Umbilical cord (tissue), 2 donors: ENCODE measurements around the gene B4GALNT3. TPM values are rescaled to one million over a fixed set of nuclear protein-coding genes. Genes with fewer than 3 reads are reported as not detected.
A peak's percentile ranks its signal among the peaks of the same experiment; 100 is the strongest.

Experiments used
- DNase-seq: peaks from one replicate; pipeline ENCODE4 v3.0.0-alpha.2; 2015; ENCODE audit warnings: low spot score
- total RNA-seq: library from RNA; depleted of rRNA; stranded (reverse); fragments of >200 nt; gene quantifications from one replicate; pipeline ENCODE4 v1.2.3, GENCODE V29; 2014; ENCODE audit warnings: low replicate concordance; ENCODE audit not compliant: insufficient read depth

Gene B4GALNT3
- total RNA-seq, 1 donor from 2014 or later = 6.7 TPM

DNA sequence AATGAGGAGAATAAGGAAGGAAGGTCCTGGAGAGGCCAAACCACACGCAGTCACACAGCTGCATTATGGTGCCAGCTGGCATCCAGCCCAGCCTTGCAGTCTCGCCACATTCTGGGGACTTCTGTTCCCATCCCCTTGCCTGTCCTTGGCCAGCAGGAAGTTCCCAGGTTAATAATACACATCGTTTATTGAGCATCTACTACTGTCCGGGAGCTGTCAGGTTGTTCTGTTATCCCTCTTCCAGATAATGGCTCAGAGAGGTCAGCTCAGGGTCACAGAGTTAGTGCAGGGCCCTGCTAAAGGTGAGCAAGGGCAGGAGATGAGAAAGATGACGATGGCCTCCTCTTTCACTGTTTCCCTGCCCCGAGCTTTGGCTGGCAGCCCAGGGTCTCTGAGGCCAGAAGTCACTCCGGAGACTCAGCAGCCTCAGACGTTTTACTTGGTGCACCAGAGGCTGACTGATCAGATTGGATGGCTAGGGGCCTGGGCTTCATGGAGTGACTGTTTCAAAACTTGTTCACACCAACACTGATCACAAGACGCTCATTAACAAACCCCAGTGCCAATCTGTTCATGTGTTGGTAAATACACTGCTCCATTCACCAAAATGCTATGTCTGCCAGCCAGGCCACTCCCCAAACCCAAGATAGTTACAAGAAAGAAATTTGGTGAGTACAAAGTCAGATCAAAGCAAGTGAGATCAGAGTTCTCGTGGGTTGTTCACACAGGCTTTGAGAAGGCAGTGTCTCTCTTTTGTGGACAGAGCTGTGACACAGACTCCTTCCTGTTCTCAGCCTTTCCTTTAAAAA lies 79.2 kb downstream of the B4GALNT3 start:
- DNase-seq = peak; percentile 11

DNA sequence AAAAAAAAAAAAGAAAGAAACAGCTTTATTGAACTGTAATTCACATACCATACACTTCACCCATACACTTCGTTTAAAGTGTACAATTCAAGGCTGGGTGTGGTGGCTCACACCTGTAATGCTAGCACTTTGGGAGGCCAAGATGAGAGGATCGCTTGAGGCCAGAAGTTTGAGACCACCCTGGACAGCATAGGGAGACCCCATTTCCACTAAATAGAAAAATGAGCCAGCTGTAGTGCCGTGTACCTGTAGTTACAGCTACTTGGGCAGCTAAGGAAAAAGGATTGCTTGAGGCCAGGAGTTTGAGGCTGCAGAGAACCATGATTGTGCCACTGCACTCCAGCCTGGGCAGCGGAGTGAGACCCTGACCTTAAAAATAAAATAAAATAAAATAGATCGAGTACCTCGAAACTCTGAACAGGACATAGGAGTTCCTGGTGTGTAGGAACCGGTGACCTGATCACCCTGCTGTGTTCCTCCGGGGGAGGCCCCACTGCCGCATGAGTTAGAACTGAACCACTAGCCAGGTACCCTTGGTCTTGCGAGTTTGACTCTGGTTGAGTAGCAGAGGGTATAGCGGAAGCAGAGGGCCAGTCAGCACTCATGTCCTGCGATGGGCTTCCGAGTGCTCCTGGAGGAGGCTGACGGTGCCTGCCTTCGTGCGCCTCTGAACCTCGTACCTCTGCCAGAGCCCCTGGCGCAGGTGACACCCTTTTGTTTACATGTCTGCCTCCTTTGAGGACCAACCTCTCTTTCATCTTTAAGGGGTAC lies 80.0 kb downstream of the B4GALNT3 start:
- DNase-seq = no peak

DNA sequence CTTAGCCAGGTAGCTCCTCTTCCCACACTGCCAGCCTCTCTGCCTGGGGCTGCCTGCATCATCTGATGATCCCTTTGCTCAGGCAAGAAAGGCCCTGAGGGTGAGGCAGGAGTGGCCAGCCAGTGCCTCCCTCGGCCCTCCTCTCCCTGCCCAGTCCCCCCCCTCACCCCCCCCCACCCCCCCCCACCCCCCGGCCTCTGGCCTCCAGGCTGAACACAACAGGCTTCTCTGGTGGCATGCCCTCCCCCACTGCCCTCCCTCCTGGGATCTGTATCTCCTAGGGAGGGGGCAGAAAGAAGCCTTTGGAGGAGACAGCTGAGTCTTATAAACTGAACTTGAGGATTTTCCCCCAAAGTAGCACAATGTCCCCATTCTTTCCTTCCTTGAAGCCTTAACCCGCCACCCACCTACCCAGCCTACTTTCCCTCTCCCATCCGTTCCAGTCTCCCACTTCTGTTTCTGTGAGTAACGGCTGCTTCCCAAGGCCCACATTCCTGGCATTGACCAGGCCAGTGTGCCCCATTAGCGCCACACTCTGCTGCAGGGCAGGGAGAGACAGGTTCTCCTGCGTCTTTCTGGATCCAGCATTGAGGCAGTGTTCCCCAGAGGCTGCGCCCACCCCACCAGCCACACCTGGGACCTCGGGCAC lies 82.1 kb downstream of the B4GALNT3 start:
- DNase-seq = no peak

DNA sequence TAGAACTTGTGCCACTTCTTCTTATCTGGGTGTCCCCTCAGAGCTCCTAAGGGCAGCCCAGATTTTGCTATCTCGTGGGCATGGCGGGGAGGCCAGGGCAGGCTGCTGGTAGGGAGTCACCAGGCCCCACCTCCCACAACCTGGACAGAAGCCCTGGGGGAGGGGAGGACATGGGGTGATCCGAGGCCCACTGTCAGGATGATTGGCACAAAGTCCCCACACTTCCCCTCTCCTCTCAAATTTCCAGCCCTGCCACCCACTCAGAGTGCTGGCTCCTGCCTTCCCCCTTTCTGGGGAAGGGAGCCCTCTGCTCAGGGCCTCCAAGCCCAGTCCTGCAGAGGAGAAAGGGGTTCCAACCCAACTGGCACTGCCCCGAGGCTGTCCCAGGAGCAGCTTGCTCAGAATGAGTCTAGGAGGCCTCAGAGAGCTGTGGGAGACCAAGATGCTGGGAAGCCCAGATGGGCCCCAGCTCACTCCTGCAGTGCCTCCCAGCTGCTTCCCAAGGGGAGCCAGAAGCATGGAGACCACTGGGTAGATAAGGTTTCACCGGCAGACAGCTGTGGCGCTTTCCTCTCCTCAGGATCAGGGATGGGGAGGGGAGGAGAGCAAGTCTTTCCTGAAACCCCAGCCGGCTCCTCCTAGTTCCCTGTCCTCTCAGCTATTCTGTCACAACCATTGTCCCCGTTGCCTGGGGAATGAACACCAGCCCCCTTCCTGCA lies 82.8 kb downstream of the B4GALNT3 start:
- DNase-seq = no peak

DNA sequence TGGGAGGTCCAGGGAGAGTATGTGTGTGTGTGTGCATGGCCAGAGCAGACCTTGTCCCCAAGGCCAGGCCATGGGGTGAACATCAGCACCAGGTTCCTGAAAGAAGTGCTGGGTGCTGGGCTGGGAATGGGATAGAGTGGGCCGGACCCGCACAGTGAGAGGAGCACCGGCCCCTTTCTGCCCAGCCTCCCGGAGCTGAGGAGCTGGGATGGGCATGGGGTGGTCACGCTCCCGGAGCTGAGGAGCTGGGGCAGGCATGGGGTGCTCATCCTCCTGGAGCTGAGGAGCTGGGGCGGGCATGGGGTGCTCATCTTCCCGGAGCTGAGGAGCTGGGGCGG lies 83.3 kb downstream of the B4GALNT3 start:
- DNase-seq = no peak

DNA sequence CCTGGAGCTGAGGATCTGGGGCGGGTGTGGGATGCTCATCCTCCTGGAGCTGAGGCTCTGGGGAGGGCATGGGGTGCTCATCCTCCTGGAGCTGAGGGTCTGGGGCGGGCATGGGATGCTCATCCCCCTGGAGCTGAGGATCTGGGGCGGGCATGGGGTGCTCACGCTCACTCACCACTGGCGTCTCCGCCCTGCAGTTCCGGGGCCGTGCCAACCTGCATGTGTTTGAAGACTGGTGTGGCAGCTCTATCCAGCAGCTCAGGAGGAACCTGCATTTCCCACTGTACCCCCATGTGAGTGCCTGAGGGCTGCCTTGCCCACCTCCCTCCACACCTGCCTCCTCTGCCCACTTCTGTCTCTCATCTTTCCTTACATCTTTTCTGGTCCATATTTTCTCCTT lies 84.4 kb downstream of the B4GALNT3 start:
- DNase-seq = no peak

DNA sequence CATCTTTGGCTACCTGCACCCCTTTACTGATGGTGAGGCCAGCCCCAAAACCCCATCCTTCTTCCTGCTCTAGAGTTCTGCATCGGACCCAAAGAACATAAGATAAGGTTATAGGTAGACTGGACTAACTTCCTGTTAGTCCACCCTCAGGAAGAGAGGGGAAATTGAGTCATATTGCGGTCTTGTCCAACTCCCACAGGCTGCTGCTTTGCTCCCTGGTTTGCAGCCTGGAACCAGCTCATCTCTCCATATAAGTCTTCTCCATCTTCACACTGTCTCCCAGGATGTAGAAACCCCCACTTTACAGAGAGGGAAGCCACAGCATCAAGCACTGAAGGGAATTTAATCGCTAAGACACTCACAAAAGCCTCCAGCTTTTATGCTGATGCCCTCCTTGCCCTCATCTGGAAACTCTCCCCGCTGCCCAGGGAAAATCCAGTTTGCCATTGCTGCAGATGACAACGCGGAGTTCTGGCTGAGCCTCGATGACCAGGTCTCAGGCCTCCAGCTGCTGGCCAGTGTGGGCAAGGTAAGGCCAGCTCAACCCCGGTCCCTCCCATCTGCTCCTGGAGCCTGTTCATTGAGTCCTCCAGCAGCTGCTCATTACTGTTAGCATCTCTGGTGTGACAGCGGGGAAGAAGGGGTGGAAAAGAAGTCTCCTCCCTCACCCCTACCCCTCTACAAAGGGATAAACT lies 85.3 kb downstream of the B4GALNT3 start:
- DNase-seq = no peak

DNA sequence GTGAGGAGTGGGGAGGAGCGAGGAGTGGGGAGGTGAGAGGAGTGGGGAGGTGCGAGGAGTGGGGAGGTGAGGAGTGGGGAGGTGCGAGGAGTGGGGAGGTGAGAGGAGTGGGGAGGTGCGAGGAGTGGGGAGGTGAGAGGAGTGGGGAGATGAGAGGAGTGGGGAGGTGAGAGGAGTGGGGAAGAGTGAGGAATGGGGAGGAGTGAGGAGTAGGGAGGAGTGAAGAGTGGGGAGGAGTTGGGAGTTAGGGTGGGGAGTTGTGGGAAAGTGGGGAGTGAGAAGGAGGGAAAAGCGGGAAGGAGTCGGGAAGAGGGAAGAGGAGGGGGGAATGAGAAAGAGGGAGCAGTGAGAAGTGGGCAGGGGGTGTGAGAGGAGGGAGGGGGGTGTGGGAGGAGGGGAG lies 86.1 kb downstream of the B4GALNT3 start:
- no peak for DNase-seq

DNA sequence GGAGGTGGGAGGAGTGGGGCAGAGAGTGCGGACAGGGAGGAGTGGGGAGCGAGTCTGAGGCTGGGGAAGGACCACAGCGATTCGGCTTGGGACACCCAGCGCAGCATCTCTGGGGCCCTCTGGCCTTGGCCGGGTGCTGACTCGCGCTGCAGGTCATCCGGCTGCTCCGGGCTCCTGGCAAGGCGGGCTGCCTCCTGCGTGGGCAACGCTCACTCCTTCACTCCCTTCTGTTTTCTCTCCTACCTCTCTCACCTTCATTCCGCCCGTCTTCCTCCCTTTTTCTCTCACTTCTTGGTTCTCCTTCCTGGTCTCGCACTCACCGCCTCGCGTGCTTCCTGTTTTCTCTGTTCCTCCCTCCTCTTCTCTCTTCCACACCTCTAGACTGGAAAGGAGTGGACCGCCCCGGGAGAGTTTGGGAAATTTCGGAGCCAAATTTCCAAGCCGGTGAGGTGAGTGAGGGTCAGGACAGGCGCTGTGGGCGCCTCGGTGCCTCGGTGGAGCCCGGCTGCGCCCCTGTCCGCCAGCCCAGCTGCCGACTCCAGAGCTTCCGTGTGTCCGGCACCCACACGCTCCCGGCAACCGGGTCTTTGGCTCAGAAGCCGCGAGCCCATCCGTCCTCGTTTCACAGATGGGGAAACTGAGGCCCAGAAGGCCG lies 86.7 kb downstream of the B4GALNT3 start:
- DNase-seq = no peak

DNA sequence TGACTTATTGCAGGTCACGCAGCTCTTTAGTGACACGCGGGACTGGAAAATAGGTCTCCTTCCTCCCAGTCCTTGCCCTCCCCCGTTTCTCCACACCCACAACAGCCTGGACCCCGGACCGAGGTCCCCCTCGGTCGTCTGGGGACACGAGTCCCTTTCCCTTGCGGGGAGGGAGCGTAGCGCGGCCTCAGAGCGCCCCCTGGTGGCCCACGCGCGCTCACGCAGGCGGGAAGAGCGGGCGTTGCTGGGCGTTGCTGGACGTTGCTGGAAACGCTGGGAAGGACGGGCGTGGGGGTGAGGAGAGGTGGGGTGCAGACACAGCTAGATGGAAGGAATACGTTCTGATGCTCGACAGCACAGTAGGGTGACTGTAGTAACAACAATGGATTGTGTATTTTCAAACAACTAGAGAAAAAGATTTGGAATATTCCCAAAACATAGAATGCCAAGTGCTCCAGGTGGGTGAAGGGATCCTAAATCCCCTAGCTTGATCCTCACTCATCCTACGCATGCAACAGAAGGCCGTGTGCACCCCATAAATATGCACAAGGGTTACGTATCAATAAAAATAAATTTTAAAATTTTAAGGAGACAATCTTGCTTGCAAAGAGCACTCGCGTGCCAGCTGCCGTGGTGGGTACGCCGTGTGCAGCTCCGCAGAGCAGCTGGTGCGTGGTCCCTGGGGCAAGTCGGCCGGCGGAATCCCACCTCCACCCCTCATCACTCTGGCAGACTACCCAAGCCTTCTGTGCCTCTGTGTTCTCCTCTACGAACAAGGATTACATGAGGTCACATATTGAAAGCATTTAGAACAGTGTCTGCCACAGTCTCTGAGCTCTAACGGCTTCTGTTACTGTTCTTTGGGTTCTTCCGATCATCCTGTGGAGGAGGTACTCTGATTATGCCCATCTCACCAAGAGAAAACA lies 87.4 kb downstream of the B4GALNT3 start:
- DNase-seq = peak; percentile 40

DNA sequence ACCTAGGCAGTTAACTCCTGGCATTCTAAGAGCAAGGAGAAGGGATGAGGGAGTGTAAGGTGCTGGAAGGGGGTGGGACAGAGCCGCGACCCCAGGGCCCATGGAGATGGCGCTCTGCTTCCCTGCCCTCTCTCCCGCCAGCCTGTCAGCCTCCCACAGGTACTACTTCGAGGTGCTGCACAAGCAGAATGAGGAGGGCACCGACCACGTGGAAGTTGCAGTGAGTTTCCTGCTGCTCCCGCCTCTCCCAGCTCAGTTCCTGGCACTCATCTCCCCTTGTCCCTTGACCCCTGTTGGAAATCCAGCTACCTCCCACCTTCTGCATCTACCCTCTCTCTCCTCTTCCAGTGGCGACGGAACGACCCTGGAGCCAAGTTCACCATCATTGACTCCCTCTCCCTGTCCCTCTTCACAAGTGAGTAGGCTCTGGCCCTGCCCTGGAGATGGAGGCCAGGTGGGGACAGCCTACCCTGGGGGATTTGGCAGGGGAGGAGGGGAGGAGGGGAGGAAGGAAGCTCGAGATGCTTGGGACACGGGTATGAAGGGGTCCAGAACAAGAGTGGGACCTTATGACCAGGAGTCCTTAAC lies 88.2 kb downstream of the B4GALNT3 start:
- no peak for DNase-seq

DNA sequence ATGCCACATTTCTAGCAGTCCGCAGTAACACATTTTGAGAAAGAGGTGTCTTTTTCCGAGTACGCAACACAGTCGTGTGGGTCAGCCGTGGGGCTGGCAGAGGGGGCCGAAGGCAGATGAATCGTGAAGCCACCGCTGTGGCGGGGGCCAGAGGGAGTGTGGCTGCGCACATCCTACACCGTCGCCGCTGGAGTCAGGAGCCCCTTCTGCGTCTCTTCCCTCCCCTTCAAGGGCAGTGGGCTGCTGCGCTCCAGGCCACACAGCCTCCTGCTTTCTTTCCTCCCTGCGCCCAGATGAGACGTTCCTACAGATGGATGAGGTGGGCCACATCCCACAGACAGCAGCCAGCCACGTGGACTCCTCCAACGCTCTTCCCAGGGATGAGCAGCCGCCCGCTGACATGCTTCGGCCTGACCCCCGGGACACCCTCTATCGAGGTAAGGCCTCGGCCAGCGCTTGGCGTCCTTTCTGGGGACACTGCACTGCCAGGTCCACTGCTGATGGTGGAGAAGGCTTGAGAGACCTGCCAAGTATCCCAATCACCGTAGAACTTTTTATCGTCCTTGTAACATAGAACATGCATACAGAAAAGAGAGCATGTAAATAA lies 89.8 kb downstream of the B4GALNT3 start:
- no peak for DNase-seq

DNA sequence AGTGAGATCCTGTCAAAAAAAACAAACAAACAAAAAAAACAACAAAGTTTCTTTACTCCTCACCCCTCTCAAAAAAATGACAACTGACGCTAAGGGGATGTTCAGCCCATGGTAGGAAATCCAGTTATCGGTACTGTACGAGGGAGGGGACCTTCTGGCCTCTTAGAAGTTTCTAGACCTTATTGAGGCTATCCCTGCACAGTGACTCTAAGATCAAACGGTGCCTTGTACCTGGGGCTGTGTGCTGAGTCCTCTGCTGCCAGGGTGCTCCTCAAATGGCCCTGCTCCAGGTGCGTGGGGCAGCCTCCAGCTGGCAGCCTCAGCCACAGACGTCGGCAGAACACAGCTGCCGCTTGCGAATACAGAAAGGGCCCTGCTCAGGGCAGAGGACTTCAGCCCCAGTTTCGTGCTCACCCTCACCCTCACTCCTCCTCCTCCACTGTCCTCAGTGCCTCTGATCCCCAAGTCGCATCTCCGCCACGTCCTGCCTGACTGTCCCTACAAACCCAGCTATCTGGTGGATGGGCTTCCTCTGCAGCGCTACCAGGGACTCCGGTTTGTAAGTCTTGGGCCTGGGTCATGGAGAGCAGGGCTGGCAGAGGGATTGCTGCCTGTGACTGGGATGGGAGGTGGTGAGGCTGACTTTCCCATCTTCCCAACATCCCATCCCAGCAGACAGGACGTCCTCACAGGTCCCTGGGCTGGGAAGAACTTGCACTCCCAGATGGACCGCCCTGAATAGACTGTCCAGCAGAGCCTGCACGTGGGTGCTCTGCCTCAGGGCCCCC lies 90.9 kb downstream of the B4GALNT3 start:
- DNase-seq = no peak

DNA sequence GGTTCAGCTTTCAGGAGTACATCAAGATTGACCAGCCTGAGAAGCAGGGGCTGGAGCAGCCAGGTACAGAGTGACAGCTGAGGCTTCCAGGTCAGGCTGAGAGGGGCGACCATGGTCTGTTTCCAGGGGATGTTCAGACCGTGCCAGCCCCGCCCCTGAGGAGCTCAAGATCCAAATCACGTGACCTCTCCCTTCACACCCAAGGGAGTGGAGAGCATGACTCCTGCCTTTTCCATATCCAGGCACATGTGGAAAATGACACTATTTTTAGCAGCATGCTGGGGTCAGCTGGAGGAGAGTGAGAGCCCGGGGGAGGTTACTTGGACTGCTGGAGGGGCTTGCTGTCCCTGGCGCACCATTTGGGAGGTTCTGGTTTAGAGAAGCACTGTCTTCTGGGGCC lies 92.7 kb downstream of the B4GALNT3 start:
- no peak for DNase-seq

DNA sequence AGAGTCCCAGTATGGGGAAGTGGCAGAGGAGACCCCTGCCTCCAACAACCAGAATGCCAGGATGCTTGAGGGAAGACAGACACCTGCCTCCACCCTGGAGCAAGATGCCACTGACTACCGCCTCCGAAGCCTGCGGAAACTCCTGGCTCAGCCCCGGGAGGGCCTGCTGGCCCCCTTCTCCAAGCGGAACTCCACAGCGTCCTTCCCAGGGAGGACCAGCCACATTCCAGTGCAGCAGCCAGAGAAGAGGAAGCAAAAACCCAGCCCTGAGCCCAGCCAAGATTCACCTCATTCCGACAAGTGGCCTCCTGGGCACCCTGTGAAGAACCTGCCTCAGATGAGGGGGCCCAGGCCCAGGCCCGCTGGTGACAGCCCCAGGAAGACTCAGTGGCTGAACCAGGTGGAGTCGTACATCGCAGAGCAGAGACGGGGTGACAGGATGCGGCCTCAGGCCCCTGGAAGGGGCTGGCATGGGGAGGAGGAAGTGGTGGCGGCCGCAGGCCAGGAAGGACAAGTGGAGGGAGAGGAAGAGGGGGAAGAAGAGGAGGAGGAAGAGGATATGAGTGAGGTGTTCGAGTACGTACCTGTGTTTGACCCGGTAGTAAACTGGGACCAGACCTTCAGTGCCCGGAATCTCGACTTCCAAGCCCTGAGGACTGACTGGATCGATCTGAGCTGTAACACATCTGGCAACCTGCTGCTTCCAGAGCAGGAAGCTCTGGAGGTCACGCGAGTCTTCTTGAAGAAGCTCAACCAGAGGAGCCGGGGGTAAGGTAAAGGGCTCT lies 93.7 kb downstream of the B4GALNT3 start:
- DNase-seq = no peak

DNA sequence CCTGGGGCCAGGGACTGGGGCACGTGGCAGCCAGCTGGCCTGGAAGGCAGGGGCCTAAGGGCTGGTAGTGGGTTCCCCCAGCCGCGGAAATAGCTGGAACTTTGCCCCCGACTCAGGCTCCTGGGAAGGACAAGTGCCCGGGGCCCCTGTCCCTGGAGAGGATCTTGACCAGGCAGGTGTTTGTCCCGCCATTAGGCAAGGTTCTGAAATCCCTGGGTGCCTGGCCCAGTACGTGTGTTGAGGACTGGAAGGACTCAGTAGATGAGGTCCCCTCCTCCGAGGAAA lies 94.2 kb downstream of the B4GALNT3 start:
- DNase-seq = no peak

DNA sequence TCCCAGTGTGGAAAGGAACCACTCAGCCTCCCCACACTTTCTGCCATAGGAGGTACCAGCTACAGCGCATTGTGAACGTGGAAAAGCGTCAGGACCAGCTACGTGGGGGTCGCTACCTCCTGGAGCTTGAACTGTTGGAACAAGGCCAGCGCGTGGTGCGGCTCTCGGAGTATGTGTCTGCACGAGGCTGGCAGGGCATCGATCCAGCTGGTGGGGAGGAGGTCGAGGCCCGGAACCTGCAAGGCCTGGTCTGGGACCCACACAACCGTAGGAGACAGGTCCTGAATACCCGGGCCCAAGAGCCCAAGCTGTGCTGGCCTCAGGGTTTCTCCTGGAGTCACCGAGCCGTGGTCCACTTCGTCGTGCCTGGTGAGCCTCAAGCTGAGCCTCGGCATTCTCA lies 96.8 kb downstream of the B4GALNT3 start:
- no peak for DNase-seq

DNA sequence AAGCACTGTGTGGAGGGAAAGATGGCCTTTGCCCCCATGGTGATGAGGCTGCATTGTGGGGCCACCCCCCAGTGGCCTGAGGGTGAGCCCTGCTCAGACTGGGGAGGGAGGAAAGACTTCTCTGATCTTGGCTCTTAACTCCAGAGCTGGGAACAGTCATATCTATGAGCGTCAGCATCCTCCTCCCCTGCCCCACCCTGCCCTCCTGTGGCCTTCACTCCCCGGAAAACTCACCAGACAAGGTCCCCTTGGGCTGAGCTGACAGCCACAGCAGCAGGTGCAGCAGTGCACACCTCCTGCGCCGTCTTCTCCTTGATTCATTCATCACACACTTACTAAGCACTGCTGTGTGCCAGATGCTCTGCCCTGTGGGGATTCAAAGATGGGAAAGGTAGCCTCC lies 98.8 kb downstream of the B4GALNT3 start:
- DNase-seq = no peak
